Neural cell (in vitro differentiated cells): Measurements from ENCODE around the gene ANXA9.

ENCODE experiments used
- EZH2 ChIP-seq: fragments of 200-600, 300-800 bp; shearing (Covaris generic), sonication (generic); IDR thresholded peaks from 2 replicates; pipeline ENCODE4 v1.6.1; 2014; ENCODE audit warnings: antibody characterized with exemption, low read length, borderline replicate concordance, mild to moderate bottlenecking; ENCODE audit not compliant: insufficient read depth, poor library complexity, severe bottlenecking
- RAD21 ChIP-seq: fragments of 450-650 bp; conservative IDR thresholded peaks from 2 replicates; pipeline ENCODE4 v1.6.1; 2014; ENCODE audit warnings: antibody characterized with exemption, mild to moderate bottlenecking, moderate library complexity
- TF ChIP-seq, protein P1 (sequence below): fragments of 450-650 bp; IDR thresholded peaks from 2 replicates; pipeline ENCODE4 v1.5.1; 2014; ENCODE audit warnings: antibody characterized with exemption, mild to moderate bottlenecking, moderate library complexity; ENCODE audit not compliant: poor library complexity, severe bottlenecking

DNA sequence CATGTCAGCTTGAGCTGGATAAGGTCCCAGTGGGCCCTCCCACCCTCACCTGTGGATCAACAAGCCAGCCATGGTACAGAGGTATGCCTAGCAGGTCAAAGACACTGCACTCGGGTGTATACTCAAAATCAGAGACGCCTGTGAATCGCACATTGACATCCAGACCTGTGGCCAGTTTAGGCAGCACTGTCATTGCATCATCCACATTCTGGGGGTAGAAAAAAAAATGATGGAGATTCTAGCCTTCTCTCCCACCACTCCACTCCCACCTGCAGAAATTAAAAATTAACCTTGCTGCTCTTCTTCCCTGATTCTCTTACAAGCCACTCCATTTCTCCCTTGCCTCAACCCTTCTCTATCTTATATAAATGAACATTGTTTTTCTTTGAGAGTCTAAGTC lies 18.3 kb downstream of the ANXA9 start:
- TF ChIP-seq RAD21: no peak
- TF ChIP-seq, protein P1, sequence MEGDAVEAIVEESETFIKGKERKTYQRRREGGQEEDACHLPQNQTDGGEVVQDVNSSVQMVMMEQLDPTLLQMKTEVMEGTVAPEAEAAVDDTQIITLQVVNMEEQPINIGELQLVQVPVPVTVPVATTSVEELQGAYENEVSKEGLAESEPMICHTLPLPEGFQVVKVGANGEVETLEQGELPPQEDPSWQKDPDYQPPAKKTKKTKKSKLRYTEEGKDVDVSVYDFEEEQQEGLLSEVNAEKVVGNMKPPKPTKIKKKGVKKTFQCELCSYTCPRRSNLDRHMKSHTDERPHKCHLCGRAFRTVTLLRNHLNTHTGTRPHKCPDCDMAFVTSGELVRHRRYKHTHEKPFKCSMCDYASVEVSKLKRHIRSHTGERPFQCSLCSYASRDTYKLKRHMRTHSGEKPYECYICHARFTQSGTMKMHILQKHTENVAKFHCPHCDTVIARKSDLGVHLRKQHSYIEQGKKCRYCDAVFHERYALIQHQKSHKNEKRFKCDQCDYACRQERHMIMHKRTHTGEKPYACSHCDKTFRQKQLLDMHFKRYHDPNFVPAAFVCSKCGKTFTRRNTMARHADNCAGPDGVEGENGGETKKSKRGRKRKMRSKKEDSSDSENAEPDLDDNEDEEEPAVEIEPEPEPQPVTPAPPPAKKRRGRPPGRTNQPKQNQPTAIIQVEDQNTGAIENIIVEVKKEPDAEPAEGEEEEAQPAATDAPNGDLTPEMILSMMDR: no peak
- no peak for TF ChIP-seq EZH2
